SIG-M5 treated with dmso at 0.1 percent for 504 hours (cell line): ENCODE measurements around the gene MTREX.

Experiments
- DNase-seq: peaks from one replicate; lab custom pipeline; 2025; ENCODE audit not compliant: unreplicated experiment; lab: John Stamatoyannopoulos, UW

Gene MTREX

DNA sequence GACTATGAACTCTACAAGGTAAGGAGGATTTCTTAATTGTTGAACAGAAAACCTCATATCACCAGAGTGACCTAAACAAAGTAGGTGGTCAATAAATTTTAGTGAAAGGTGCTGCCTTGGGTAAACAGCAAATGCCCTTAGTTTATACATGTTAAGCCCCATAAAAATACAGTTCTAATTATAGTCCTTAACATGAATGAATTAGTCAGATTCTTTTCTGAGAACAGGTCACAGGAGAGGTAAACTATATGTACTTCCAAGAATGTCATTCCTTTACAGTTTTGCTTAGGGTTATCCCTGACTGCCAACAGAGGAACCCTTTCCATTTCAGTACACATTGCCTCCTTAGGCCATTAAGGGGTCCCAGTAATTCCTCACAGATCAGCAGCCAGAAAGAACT lies 162.1 kb downstream of the MTREX start:
- DNase-seq = no peak

DNA sequence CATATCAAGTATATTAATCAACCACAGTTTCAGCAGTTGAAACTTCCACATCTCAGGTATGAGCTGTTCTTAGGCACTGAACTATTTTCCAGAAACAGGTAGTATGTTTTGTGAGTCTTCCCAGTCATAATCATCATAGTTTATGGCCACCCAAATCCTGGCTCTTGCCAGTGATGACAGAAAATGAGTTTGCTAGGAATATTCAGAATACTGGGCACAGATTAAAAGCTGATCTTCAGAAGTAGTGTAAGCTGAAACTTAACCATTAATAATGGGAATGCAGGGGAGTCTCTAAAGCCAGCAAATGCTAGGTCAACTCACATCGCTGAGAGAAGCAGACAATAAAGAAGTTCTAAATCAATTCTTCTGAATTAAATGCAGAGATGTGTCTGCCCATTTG lies 162.5 kb downstream of the MTREX start:
- DNase-seq = no peak

DNA sequence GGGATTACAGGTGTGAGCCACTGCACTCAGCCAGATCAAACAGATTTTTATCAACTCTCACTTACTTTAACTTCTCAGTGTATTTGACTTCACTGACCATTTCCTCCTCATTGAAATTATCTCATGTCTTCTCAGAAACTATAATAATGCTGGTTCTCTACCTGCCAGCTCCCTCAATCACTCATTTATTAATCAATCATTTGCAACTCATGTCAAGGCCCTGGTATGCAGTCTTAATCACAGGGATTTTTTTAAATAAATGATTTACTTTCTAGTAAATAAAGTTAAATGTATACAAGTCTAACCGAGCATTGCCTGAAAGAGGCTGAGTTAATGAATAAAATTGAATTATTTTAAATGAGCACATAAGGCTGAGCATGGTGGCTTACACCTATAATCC lies 163.7 kb downstream of the MTREX start:
- DNase-seq = no peak

DNA sequence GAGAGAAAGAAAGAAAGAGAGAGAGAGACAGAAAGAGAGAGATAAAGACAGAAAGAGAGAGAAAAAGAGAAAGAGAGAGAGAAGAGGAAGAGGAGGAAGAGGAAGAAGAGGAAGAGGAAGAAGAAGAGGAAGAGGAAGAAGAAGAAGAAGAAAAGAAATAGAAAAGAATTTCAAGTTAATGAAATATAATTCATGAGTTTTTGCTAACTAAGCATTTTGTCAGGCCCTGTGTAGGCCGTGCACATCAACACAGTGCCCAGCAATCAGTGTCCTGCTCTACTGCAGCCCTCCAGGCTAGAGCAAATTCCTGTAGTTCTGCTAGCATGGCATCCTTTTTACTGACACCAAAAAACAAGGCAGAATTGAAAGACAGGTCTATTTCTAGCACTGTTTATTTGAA lies 164.9 kb downstream of the MTREX start:
- no peak for DNase-seq
